HepG2 (cell line): ENCODE measurements around the gene HSD17B11. TPM values are rescaled to one million over a fixed set of nuclear protein-coding genes. Genes with fewer than 3 reads are reported as not detected.

Source experiments
- ARNT2 ChIP-seq: sonication (generic); formaldehyde crosslinking; IDR thresholded peaks from 2 replicates; pipeline ENCODE4 v1.8.0; 2022; ENCODE audit warnings: mild to moderate bottlenecking, low read depth, missing genetic modification reagents, moderate library complexity
- HHEX ChIP-seq: IDR thresholded peaks from 2 replicates; pipeline ENCODE4 v1.6.1; 2016; ENCODE audit warnings: control low read depth
- HNRNPUL1 ChIP-seq: fragments of 200-400 bp; formaldehyde crosslinking; IDR thresholded peaks from 2 replicates; pipeline ENCODE4 v1.6.1; 2017; ENCODE audit warnings: low read depth, mild to moderate bottlenecking, low read length, moderate library complexity
- ISX ChIP-seq: sonication (generic); formaldehyde crosslinking; conservative IDR thresholded peaks from 2 replicates; pipeline ENCODE4 v1.5.0; 2020; ENCODE audit warnings: missing genetic modification reagents
- POLR2A ChIP-seq, 2 experiments: IDR thresholded peaks; 2 replicates each; pipeline ENCODE4 v1.6.1; 2011; ENCODE audit warnings: low read depth in 2 of 2, low read length in 2 of 2, mild to moderate bottlenecking in 1 of 2, moderate library complexity in 1 of 2; ENCODE audit not compliant: insufficient read depth in 1 of 2
- RAD21 ChIP-seq: fragments of 450-650 bp; formaldehyde crosslinking; IDR thresholded peaks from 2 replicates; pipeline ENCODE4 v1.5.0; 2020; ENCODE audit warnings: mild to moderate bottlenecking
- SCMH1 ChIP-seq: sonication (generic); formaldehyde crosslinking; IDR thresholded peaks from 2 replicates; pipeline ENCODE4 v1.9.0; 2021; ENCODE audit warnings: missing genetic modification reagents, mild to moderate bottlenecking, borderline replicate concordance
- STAT5B ChIP-seq: sonication (generic); formaldehyde crosslinking; IDR thresholded peaks from 2 replicates; pipeline ENCODE4 v1.4.0; 2020; ENCODE audit warnings: missing genetic modification reagents
- ZBTB38 ChIP-seq: sonication (generic); formaldehyde crosslinking; IDR thresholded peaks from 2 replicates; pipeline ENCODE4 v1.5.1; 2020; ENCODE audit warnings: mild to moderate bottlenecking, missing genetic modification reagents
- ZNF230 ChIP-seq: sonication (generic); formaldehyde crosslinking; IDR thresholded peaks from 2 replicates; pipeline ENCODE4 v1.4.0; 2020; ENCODE audit warnings: mild to moderate bottlenecking, missing genetic modification reagents
- ZNF333 ChIP-seq: sonication (generic); formaldehyde crosslinking; IDR thresholded peaks from 2 replicates; pipeline ENCODE4 v1.4.0; 2020; ENCODE audit warnings: mild to moderate bottlenecking, missing genetic modification reagents, borderline replicate concordance
- ZNF337 ChIP-seq: sonication (generic); formaldehyde crosslinking; IDR thresholded peaks from 2 replicates; pipeline ENCODE4 v1.5.1; 2020; ENCODE audit warnings: missing genetic modification reagents, low read depth, mild to moderate bottlenecking, borderline replicate concordance
- ZNF674 ChIP-seq: sonication (generic); formaldehyde crosslinking; IDR thresholded peaks from 2 replicates; pipeline ENCODE4 v1.5.0; 2020; ENCODE audit warnings: low read depth, mild to moderate bottlenecking, missing genetic modification reagents
- polyA plus RNA-seq, 8 experiments: library from polyadenylated mRNA; depleted of rRNA in 3 of 8; stranded (reverse) in 7 of 8; unstranded in 1 of 8; fragments of >200 nt; fragmentation: Illumina TruSeq in 4 of 8; extraction: Trizol in 4 of 8; gene quantifications; 2 replicates each; pipeline versions ENCODE4 v1.2.1 to v1.2.3, GENCODE V29; 2011 to 2016; ENCODE audit warnings: low read depth in 4 of 8, missing spikeins in 1 of 8, mixed read lengths in 1 of 8; ENCODE audit not compliant: insufficient read depth in 1 of 8
- total RNA-seq, 5 experiments: library from RNA; depleted of rRNA; stranded (reverse); fragments of >200 nt; fragmentation: Illumina TruSeq; extraction: Trizol; gene quantifications; 2 replicates each; pipeline ENCODE4 v1.2.3, GENCODE V29; 2016; ENCODE audit warnings: low read depth in 1 of 5
- TF ChIP-seq, protein P1 (sequence below): sonication (generic); formaldehyde crosslinking; IDR thresholded peaks from 2 replicates; pipeline ENCODE4 v1.5.1; 2020; ENCODE audit warnings: mild to moderate bottlenecking, missing genetic modification reagents
- TF ChIP-seq, protein P2 (sequence below): sonication (generic); formaldehyde crosslinking; IDR thresholded peaks from 2 replicates; pipeline ENCODE4 v1.4.0; 2020; ENCODE audit warnings: mild to moderate bottlenecking, missing genetic modification reagents
- TF ChIP-seq, protein P3 (sequence below): IDR thresholded peaks from 2 replicates; pipeline ENCODE4 v1.6.1; 2016; ENCODE audit warnings: control low read depth
- TF ChIP-seq, protein P4 (sequence below): sonication (generic); formaldehyde crosslinking; IDR thresholded peaks from 2 replicates; pipeline ENCODE4 v1.4.0; 2020; ENCODE audit warnings: mild to moderate bottlenecking, missing genetic modification reagents

HSD17B11 gene
- total and polyA plus RNA-seq, 2 of the 13 experiments (the other 11 are each of a cell fraction or from before 2014, with no cell fraction given), result 121 to 158 TPM

DNA sequence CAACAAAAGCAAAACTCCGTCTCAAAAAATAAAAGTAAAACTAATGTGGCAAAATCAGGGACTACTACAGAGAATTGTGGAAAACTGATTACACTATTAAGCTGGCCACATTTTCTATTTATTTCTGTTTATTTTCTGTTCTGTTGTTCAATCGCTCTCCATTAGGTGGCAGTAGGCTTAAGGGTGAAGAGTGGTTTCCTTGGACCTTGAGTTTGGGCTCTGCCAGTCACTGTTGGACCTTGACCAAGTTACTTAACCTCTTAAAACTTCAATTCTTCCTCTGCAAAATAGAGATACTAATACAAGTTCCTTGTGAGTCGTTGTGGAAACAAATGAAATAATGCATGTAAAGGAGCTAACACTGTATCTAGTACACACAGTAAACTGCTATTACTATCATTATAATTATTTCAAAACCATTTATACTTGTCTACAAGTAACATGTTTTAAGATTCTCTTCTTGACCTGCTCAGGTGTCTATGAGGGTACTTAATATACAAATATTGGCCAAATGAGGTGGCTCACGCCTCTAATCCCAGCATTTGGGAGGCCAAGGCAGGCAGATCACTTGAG is 15.2 kb downstream of the HSD17B11 start (continued):
- TF ChIP-seq ARNT2 (CRISPR knock-in tag), result no peak
- TF ChIP-seq RAD21 (CRISPR knock-in tag), result peak; percentile 76
- TF ChIP-seq, protein P1, sequence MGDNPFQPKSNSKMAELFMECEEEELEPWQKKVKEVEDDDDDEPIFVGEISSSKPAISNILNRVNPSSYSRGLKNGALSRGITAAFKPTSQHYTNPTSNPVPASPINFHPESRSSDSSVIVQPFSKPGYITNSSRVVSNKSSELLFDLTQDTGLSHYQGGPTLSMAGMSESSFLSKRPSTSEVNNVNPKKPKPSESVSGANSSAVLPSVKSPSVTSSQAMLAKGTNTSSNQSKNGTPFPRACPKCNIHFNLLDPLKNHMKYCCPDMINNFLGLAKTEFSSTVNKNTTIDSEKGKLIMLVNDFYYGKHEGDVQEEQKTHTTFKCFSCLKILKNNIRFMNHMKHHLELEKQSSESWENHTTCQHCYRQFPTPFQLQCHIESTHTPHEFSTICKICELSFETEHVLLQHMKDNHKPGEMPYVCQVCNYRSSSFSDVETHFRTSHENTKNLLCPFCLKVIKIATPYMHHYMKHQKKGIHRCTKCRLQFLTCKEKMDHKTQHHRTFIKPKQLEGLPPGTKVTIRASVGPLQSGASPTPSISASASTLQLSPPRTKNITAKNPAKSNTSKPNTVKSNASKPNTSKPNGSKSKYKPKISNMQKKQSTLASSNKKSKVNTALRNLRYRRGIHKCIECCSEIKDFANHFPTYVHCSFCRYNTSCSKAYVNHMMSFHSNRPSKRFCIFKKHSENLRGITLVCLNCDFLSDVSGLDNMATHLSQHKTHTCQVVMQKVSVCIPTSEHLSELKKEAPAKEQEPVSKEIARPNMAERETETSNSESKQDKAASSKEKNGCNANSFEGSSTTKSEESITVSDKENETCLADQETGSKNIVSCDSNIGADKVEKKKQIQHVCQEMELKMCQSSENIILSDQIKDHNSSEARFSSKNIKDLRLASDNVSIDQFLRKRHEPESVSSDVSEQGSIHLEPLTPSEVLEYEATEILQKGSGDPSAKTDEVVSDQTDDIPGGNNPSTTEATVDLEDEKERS (CRISPR knock-in tag), result no peak
- no peak for TF ChIP-seq HNRNPUL1
- TF ChIP-seq, protein P2, sequence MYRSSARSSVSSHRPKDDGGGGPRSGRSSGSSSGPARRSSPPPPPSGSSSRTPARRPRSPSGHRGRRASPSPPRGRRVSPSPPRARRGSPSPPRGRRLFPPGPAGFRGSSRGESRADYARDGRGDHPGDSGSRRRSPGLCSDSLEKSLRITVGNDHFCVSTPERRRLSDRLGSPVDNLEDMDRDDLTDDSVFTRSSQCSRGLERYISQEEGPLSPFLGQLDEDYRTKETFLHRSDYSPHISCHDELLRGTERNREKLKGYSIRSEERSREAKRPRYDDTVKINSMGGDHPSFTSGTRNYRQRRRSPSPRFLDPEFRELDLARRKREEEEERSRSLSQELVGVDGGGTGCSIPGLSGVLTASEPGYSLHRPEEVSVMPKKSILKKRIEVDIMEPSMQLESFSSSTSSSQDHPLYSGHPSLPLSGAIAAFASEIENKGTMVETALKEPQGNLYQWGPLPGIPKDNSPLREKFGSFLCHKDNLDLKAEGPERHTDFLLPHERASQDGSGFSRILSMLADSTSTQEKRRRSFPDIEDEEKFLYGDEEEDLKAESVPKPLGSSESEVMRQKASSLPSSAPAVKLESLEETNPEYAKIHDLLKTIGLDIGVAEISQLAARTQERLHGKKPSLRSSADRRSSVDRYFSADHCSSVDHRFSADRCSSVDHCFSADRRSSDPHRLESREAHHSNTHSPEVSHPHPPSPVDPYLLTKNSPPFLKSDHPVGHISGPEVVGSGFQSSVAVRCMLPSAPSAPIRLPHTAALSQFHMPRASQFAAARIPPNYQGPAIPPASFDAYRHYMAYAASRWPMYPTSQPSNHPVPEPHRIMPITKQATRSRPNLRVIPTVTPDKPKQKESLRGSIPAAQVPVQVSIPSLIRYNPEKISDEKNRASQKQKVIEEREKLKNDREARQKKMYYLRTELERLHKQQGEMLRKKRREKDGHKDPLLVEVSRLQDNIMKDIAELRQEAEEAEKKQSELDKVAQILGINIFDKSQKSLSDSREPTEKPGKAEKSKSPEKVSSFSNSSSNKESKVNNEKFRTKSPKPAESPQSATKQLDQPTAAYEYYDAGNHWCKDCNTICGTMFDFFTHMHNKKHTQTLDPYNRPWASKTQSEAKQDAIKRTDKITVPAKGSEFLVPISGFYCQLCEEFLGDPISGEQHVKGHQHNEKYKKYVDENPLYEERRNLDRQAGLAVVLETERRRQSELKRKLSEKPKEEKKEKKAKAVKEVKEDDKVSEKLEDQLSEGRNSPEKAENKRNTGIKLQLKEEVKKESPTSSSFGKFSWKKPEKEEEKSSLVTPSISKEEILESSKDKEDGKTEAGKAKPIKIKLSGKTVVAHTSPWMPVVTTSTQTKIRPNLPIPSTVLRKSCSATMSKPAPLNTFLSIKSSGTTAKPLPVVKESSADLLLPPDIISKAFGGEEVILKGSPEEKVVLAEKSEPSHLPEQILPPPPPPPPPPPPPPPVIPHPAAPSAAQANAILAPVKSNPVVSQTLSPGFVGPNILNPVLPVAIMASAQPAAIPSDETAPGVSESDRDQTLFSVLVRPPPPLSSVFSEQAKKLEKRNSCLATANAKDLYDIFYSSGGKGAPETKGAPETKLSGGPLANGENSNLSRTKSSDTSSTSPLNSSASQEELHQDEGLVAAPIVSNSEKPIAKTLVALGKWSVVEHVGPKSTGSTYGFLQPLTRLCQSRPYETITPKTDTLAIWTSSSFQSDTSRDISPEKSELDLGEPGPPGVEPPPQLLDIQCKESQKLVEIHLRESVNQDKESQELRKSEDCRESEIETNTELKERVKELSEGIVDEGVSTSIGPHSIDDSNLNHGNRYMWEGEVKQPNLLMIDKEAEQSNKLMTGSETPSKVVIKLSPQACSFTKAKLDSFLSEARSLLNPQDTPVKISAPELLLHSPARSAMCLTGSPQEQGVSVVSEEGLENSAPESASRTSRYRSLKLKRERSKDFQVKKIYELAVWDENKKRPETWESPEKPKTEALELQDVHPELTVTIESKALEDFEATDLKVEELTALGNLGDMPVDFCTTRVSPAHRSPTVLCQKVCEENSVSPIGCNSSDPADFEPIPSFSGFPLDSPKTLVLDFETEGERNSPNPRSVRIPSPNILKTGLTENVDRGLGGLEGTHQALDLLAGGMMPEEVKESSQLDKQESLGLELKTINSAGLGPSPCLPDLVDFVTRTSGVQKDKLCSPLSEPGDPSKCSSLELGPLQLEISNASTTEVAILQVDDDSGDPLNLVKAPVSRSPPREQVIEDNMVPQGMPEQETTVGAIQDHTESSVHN, result no peak
- no peak for TF ChIP-seq ZBTB38 (CRISPR knock-in tag)
- TF ChIP-seq ISX, result no peak
- TF ChIP-seq SCMH1 (CRISPR knock-in tag), result no peak
- no peak for TF ChIP-seq ZNF333 (CRISPR knock-in tag)
- TF ChIP-seq ZNF337 (CRISPR knock-in tag), result no peak
- no peak for TF ChIP-seq ZNF674 (CRISPR knock-in tag)
- TF ChIP-seq HHEX (CRISPR knock-in tag), result no peak
- TF ChIP-seq POLR2A (IDR thresholded peaks at IDR 0.05; ENCODE audit: insufficient read depth in 1 of 2, low read depth in 2 of 2, low read length in 2 of 2), result no peak
- TF ChIP-seq STAT5B (CRISPR knock-in tag), result no peak
- TF ChIP-seq, protein P3, sequence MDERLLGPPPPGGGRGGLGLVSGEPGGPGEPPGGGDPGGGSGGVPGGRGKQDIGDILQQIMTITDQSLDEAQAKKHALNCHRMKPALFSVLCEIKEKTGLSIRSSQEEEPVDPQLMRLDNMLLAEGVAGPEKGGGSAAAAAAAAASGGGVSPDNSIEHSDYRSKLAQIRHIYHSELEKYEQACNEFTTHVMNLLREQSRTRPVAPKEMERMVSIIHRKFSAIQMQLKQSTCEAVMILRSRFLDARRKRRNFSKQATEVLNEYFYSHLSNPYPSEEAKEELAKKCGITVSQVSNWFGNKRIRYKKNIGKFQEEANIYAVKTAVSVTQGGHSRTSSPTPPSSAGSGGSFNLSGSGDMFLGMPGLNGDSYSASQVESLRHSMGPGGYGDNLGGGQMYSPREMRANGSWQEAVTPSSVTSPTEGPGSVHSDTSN (CRISPR knock-in tag), result no peak
- TF ChIP-seq, protein P4, sequence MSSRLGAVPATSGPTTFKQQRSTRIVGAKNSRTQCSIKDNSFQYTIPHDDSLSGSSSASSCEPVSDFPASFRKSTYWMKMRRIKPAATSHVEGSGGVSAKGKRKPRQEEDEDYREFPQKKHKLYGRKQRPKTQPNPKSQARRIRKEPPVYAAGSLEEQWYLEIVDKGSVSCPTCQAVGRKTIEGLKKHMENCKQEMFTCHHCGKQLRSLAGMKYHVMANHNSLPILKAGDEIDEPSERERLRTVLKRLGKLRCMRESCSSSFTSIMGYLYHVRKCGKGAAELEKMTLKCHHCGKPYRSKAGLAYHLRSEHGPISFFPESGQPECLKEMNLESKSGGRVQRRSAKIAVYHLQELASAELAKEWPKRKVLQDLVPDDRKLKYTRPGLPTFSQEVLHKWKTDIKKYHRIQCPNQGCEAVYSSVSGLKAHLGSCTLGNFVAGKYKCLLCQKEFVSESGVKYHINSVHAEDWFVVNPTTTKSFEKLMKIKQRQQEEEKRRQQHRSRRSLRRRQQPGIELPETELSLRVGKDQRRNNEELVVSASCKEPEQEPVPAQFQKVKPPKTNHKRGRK (CRISPR knock-in tag), result no peak
- no peak for TF ChIP-seq ZNF230 (CRISPR knock-in tag)
